K562 (cell line): Measurements from ENCODE around the gene ZFPM1. TPM values are rescaled to one million over a fixed set of nuclear protein-coding genes. Genes with fewer than 3 reads are reported as not detected.

Experiments used
- CBFA2T3 ChIP-seq: fragments of 450-650 bp; IDR thresholded peaks from 2 replicates; pipeline ENCODE4 v1.6.1; 2017
- CCAR2 ChIP-seq: fragments of 200-400 bp; formaldehyde crosslinking; IDR thresholded peaks from 2 replicates; pipeline ENCODE4 v1.6.1; 2017; ENCODE audit warnings: mild to moderate bottlenecking, low read depth, low read length
- NONO ChIP-seq, 2 experiments: fragments of 200-400 bp in 1 of 2; fragments of 450-650 bp in 1 of 2; formaldehyde crosslinking in 1 of 2; IDR thresholded peaks; 2 replicates each; pipeline ENCODE4 v1.6.1; 2017; ENCODE audit warnings: low read depth in 2 of 2, mild to moderate bottlenecking in 2 of 2, moderate library complexity in 2 of 2, low read length in 1 of 2
- NR1H2 ChIP-seq: sonication (generic); formaldehyde crosslinking; IDR thresholded peaks from 2 replicates; pipeline ENCODE4 v1.4.0; 2020; ENCODE audit warnings: mild to moderate bottlenecking, missing genetic modification reagents
- SAFB ChIP-seq: fragments of 200-400 bp; formaldehyde crosslinking; IDR thresholded peaks from 2 replicates; pipeline ENCODE4 v1.6.1; 2017; ENCODE audit warnings: low read depth, low read length, borderline replicate concordance
- polyA plus RNA-seq, 8 experiments: library from polyadenylated mRNA; depleted of rRNA in 4 of 8; stranded (reverse) in 5 of 8; unstranded in 3 of 8; fragments of >200 nt; fragmentation: Nextera tagmentation in 2 of 8; fragmentation: Illumina TruSeq in 1 of 8; extraction: Ambion mirVana in 2 of 8; extraction: Trizol in 1 of 8; gene quantifications; 2 replicates each; pipeline versions ENCODE4 v1.2.1 to v1.2.3, GENCODE V29; 2011 to 2014; ENCODE audit warnings: inconsistent platforms in 1 of 8, missing spikeins in 1 of 8
- total RNA-seq, 7 experiments: library from RNA; depleted of rRNA in 6 of 7; stranded (reverse); fragments of >200 nt in 6 of 7; fragmentation: Illumina TruSeq in 2 of 7; extraction: Trizol in 2 of 7; gene quantifications; 2 replicates each; pipeline versions ENCODE4 v1.2.1 to v1.2.3, GENCODE V29; 2011 to 2021; ENCODE audit warnings: low replicate concordance in 1 of 7
- TF ChIP-seq, protein P1 (sequence below): fragments of 200-600 bp; sonication (generic); IDR thresholded peaks from one replicate; pipeline ENCODE4 v1.6.1; 2012; ENCODE audit warnings: mild to moderate bottlenecking, low read depth, low read length, inconsistent platforms

ZFPM1 gene
- total and polyA plus RNA-seq, 9 of the 15 experiments (the other 6 are each of a cell fraction or from before 2014, with no cell fraction given): 0.03 to 35.9 (median 1.4) TPM

- TF ChIP-seq, protein P1, sequence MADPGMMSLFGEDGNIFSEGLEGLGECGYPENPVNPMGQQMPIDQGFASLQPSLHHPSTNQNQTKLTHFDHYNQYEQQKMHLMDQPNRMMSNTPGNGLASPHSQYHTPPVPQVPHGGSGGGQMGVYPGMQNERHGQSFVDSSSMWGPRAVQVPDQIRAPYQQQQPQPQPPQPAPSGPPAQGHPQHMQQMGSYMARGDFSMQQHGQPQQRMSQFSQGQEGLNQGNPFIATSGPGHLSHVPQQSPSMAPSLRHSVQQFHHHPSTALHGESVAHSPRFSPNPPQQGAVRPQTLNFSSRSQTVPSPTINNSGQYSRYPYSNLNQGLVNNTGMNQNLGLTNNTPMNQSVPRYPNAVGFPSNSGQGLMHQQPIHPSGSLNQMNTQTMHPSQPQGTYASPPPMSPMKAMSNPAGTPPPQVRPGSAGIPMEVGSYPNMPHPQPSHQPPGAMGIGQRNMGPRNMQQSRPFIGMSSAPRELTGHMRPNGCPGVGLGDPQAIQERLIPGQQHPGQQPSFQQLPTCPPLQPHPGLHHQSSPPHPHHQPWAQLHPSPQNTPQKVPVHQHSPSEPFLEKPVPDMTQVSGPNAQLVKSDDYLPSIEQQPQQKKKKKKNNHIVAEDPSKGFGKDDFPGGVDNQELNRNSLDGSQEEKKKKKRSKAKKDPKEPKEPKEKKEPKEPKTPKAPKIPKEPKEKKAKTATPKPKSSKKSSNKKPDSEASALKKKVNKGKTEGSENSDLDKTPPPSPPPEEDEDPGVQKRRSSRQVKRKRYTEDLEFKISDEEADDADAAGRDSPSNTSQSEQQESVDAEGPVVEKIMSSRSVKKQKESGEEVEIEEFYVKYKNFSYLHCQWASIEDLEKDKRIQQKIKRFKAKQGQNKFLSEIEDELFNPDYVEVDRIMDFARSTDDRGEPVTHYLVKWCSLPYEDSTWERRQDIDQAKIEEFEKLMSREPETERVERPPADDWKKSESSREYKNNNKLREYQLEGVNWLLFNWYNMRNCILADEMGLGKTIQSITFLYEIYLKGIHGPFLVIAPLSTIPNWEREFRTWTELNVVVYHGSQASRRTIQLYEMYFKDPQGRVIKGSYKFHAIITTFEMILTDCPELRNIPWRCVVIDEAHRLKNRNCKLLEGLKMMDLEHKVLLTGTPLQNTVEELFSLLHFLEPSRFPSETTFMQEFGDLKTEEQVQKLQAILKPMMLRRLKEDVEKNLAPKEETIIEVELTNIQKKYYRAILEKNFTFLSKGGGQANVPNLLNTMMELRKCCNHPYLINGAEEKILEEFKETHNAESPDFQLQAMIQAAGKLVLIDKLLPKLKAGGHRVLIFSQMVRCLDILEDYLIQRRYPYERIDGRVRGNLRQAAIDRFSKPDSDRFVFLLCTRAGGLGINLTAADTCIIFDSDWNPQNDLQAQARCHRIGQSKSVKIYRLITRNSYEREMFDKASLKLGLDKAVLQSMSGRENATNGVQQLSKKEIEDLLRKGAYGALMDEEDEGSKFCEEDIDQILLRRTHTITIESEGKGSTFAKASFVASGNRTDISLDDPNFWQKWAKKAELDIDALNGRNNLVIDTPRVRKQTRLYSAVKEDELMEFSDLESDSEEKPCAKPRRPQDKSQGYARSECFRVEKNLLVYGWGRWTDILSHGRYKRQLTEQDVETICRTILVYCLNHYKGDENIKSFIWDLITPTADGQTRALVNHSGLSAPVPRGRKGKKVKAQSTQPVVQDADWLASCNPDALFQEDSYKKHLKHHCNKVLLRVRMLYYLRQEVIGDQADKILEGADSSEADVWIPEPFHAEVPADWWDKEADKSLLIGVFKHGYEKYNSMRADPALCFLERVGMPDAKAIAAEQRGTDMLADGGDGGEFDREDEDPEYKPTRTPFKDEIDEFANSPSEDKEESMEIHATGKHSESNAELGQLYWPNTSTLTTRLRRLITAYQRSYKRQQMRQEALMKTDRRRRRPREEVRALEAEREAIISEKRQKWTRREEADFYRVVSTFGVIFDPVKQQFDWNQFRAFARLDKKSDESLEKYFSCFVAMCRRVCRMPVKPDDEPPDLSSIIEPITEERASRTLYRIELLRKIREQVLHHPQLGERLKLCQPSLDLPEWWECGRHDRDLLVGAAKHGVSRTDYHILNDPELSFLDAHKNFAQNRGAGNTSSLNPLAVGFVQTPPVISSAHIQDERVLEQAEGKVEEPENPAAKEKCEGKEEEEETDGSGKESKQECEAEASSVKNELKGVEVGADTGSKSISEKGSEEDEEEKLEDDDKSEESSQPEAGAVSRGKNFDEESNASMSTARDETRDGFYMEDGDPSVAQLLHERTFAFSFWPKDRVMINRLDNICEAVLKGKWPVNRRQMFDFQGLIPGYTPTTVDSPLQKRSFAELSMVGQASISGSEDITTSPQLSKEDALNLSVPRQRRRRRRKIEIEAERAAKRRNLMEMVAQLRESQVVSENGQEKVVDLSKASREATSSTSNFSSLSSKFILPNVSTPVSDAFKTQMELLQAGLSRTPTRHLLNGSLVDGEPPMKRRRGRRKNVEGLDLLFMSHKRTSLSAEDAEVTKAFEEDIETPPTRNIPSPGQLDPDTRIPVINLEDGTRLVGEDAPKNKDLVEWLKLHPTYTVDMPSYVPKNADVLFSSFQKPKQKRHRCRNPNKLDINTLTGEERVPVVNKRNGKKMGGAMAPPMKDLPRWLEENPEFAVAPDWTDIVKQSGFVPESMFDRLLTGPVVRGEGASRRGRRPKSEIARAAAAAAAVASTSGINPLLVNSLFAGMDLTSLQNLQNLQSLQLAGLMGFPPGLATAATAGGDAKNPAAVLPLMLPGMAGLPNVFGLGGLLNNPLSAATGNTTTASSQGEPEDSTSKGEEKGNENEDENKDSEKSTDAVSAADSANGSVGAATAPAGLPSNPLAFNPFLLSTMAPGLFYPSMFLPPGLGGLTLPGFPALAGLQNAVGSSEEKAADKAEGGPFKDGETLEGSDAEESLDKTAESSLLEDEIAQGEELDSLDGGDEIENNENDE: no peak
- no peak for TF ChIP-seq CCAR2
- 0 out of 2 replicates have a peak, but pooled peaks have one; percentile 50 for TF ChIP-seq SAFB
- TF ChIP-seq NR1H2: peak; percentile 75; the same call in 1 of the 2 replicates
- no peak for TF ChIP-seq NONO (IDR thresholded peaks at IDR 0.05; ENCODE audit: low read depth in 2 of 2, low read length in 1 of 2)
- TF ChIP-seq CBFA2T3: peak; percentile 41; the same call in 1 of the 2 replicates
Measured at GRCh38 chr16:88494335-88495154, 41.5 kb downstream of the ZFPM1 start (continued).
